Calu3 (cell line): ENCODE data around the gene HEG1. TPM values are rescaled to one million over a fixed set of nuclear protein-coding genes. Genes with fewer than 3 reads are reported as not detected.

Experiments
- BruUV-seq: library from RNA; stranded (reverse); fragments of 400-500 nt; replicated peaks from 2 replicates; lab custom pipeline; 2021; lab: Mats Ljungman, UMichigan
- CTCF ChIA-PET: fragments of 300-600 bp; sonication (Branson Sonifier 250); formaldehyde crosslinking; loops from one replicate; lab custom pipeline; 2022; ENCODE audit warnings: antibody characterized with exemption; lab: Charles Lee
- DNase-seq: peaks from one replicate; pipeline ENCODE4 v3.0.0; 2022
- H3K27ac Mint-ChIP-seq: one replicate; pipeline ENCODE4 v1.8.0; 2022; ENCODE audit warnings: mixed read lengths; ENCODE audit not compliant: unreplicated experiment
- H3K27me3 Mint-ChIP-seq: one replicate; pipeline ENCODE4 v1.8.0; 2022; ENCODE audit warnings: mixed read lengths; ENCODE audit not compliant: unreplicated experiment
- H3K36me3 Mint-ChIP-seq: one replicate; pipeline ENCODE4 v1.8.0; 2022; ENCODE audit warnings: mild to moderate bottlenecking, moderate library complexity, mixed read lengths; ENCODE audit not compliant: insufficient read depth, unreplicated experiment
- H3K4me1 Mint-ChIP-seq: one replicate; pipeline ENCODE4 v1.8.0; 2022; ENCODE audit warnings: mild to moderate bottlenecking, low read depth, mixed read lengths; ENCODE audit not compliant: unreplicated experiment
- H3K4me3 Mint-ChIP-seq: one replicate; pipeline ENCODE4 v1.8.0; 2022; ENCODE audit warnings: mild to moderate bottlenecking, low read depth, moderate library complexity, mixed read lengths; ENCODE audit not compliant: unreplicated experiment
- H3K9me3 Mint-ChIP-seq: one replicate; pipeline ENCODE4 v1.8.0; 2022; ENCODE audit warnings: low read depth, mixed read lengths; ENCODE audit not compliant: unreplicated experiment
- CTCF ChIP-seq: fragments of 200-600 bp; IDR thresholded peaks from one replicate; pipeline ENCODE4 v1.8.0; 2022; ENCODE audit warnings: antibody characterized with exemption; ENCODE audit not compliant: unreplicated experiment
- intact Hi-C: fragments of 100-400 bp; cut with micrococcal nuclease; formaldehyde crosslinking; loops from one replicate; pipeline ENCODE4 v1.10.0; 2022; ENCODE audit not compliant: unreplicated experiment
- total RNA-seq: library from RNA; stranded (reverse); gene quantifications from 2 replicates; pipeline ENCODE4 v1.2.3, GENCODE V29; 2022

The HEG1 gene
- total RNA-seq, 1 experiment from 2014 or later = 0.97 TPM

- no TSS peak for BruUV-seq
- no peak for TF ChIP-seq CTCF
- Mint-ChIP-seq H3K27ac (peak overlapping the region; percentile 28), H3K27me3 (no peaks in the 10 kb centered on the region), H3K4me1 (peaks cover 40% of the 10 kb centered on the region), H3K9me3 (no peaks in the 10 kb centered on the region), H3K4me3 (no peak overlapping the region), H3K36me3 (no peaks in the 10 kb centered on the region)
- CTCF ChIA-PET = interaction anchor here (0.5 to 1.1 kb wide), 5 partner anchors 16 to 664 kb away, joined by 3 to 4 read pairs (median 4); no protein-coding TSS in a partner anchor
- no peak for DNase-seq
- intact Hi-C loops = no loop called here
These were observed 120.5 kb downstream of the HEG1 start for GRCh38 chr3:124935264-124935663.

GRCh38 chr3:124934577-124934976 lies 121.2 kb downstream of the HEG1 start, which contains the start of gene MUC13:
MUC13 (minus strand) TSS chr3:124934751; CDS start chr3:124934712, 39 bp downstream.
- Mint-ChIP-seq H3K4me1 (peaks cover 40% of the 10 kb centered on the region), H3K27ac (peak within 1 kb of the TSS; percentile 28), H3K9me3 (no peaks in the 10 kb centered on the region), H3K4me3 (peak within 1 kb of the TSS; percentile 15), H3K36me3 (no peaks in the 10 kb centered on the region), H3K27me3 (no peaks in the 10 kb centered on the region)
- CTCF ChIA-PET = interaction anchor here (0.9 to 1.1 kb wide), 4 partner anchors 17 to 546 kb away, joined by 3 to 4 read pairs (median 4); no protein-coding TSS in a partner anchor
- DNase-seq = peak; percentile 47
- BruUV-seq = no TSS peak
- intact Hi-C loops = no loop called here
- no peak for TF ChIP-seq CTCF

- peak; percentile 67 for TF ChIP-seq CTCF
- CTCF ChIA-PET = interaction anchor here (0.5 to 0.7 kb wide), 5 partner anchors 74 to 667 kb away, joined by 3 to 6 read pairs (median 4); partner anchors contain the start of gene OSBPL11
- H3K36me3 Mint-ChIP-seq = no peaks in the 10 kb centered on the region
- intact Hi-C loops = loop anchor here (1.0 to 10.0 kb wide), 4 partner anchors 58 to 659 kb away; partner anchors contain the start of gene HEG1
- no peaks in the 10 kb centered on the region for H3K27me3 Mint-ChIP-seq
- no peak overlapping the region for H3K27ac Mint-ChIP-seq
- peak; percentile 73 for DNase-seq
- no TSS peak for BruUV-seq
- no peak overlapping the region for H3K4me3 Mint-ChIP-seq
- H3K4me1 Mint-ChIP-seq = peaks cover 12% of the 10 kb centered on the region
- no peaks in the 10 kb centered on the region for H3K9me3 Mint-ChIP-seq
These were observed 127.2 kb downstream of the HEG1 start for GRCh38 chr3:124928333-124929202.

- no peaks in the 10 kb centered on the region for H3K27me3 Mint-ChIP-seq
- no peaks in the 10 kb centered on the region for H3K9me3 Mint-ChIP-seq
- H3K27ac Mint-ChIP-seq = no peak overlapping the region
- intact Hi-C loops = loop anchor here (1.0 to 10.0 kb wide), 4 partner anchors 59 to 660 kb away; partner anchors contain the start of gene HEG1
- no peak overlapping the region for H3K4me3 Mint-ChIP-seq
- peaks cover 3% of the 10 kb centered on the region for H3K4me1 Mint-ChIP-seq
- CTCF ChIA-PET = interaction anchor here (0.7 to 1.1 kb wide), 3 partner anchors 44 to 169 kb away, joined by 3 to 4 read pairs (median 4); no protein-coding TSS in a partner anchor
- H3K36me3 Mint-ChIP-seq = no peaks in the 10 kb centered on the region
- no TSS peak for BruUV-seq
- no peak for DNase-seq
- no peak for TF ChIP-seq CTCF
These were observed 128.2 kb downstream of the HEG1 start for GRCh38 chr3:124927574-124928045.
